Measurements from ENCODE around the gene RMDN2.
"Not testable (repeated sequence)": the region's sequence is repeated elsewhere in the genome, so short reads cannot be mapped to it uniquely, and the experiment has no call there.

Gene RMDN2

GRCh38 chr2:37898448-37898847 is 26.6 kb upstream of the RMDN2 start:
- DNase-seq, result no peak

GRCh38 chr2:37902991-37903390 is 22.1 kb upstream of the RMDN2 start:
- no peak for DNase-seq

- no peak for DNase-seq
These were observed 20.7 kb upstream of the RMDN2 start for GRCh38 chr2:37904425-37904824.

GRCh38 chr2:37904993-37905392 is 20.1 kb upstream of the RMDN2 start:
- DNase-seq, result no peak

- DNase-seq, result no peak
These were observed 19.0 kb upstream of the RMDN2 start for GRCh38 chr2:37906131-37906530.

GRCh38 chr2:37907501-37908225 is 17.4 kb upstream of the RMDN2 start:
- DNase-seq, result no peak

GRCh38 chr2:37911296-37911873 is 13.7 kb upstream of the RMDN2 start:
- no peak for DNase-seq

GRCh38 chr2:37912056-37912455 is 13.0 kb upstream of the RMDN2 start:
- no peak for DNase-seq

GRCh38 chr2:37912616-37913015 is 12.5 kb upstream of the RMDN2 start:
- DNase-seq, result no peak

- no peak for DNase-seq
These were observed 10.7 kb upstream of the RMDN2 start for GRCh38 chr2:37914340-37914739.

- DNase-seq, result no peak
These were observed 9.3 kb upstream of the RMDN2 start for GRCh38 chr2:37915773-37916172.

- no peak for DNase-seq
These were observed 8.5 kb upstream of the RMDN2 start for GRCh38 chr2:37916512-37917082.

GRCh38 chr2:37917281-37918228 is 7.5 kb upstream of the RMDN2 start:
- no peak for DNase-seq

GRCh38 chr2:37918742-37919186 is 6.3 kb upstream of the RMDN2 start:
- DNase-seq, result no peak

- DNase-seq, result no peak
These were observed 5.5 kb upstream of the RMDN2 start for GRCh38 chr2:37919631-37920032.

GRCh38 chr2:37920570-37920969 is 4.5 kb upstream of the RMDN2 start:
- no peak for DNase-seq

GRCh38 chr2:37921781-37922180 is 3.3 kb upstream of the RMDN2 start:
- DNase-seq, result no peak

- no peak for DNase-seq
These were observed 1.6 kb upstream of the RMDN2 start for GRCh38 chr2:37923308-37924055.

GRCh38 chr2:37926635-37927034 is 1.5 kb downstream of the RMDN2 start:
- no peak for DNase-seq

GRCh38 chr2:37928377-37928776 is 3.3 kb downstream of the RMDN2 start:
- DNase-seq, result no peak

- DNase-seq, result not testable (repeated sequence)
These were observed 5.3 kb downstream of the RMDN2 start for GRCh38 chr2:37930392-37930791.

- DNase-seq, result not testable (repeated sequence)
These were observed 7.8 kb downstream of the RMDN2 start for GRCh38 chr2:37932873-37933272.
